HL-60 (cell line): ENCODE data around the gene STX1A.

Source experiments
- CTCF ChIP-seq: IDR thresholded peaks from one replicate; pipeline ENCODE4 v1.5.1; 2011; ENCODE audit warnings: low read length, control low read depth, inconsistent platforms; ENCODE audit not compliant: insufficient read depth
- GABPA ChIP-seq: IDR thresholded peaks from 2 replicates; pipeline ENCODE4 v1.6.1; 2012; ENCODE audit warnings: low read depth
- REST ChIP-seq: IDR thresholded peaks from 2 replicates; pipeline ENCODE4 v1.6.1; 2012; ENCODE audit warnings: low read depth; ENCODE audit not compliant: insufficient replicate concordance

- no peak for TF ChIP-seq CTCF
- no peak for TF ChIP-seq REST
- no peak for TF ChIP-seq GABPA
These were observed 49.4 kb upstream of the STX1A start for GRCh38 chr7:73768641-73769480.
